HepG2 (cell line): ENCODE results near the gene DGAT2. TPM values are rescaled to one million over a fixed set of nuclear protein-coding genes. Genes with fewer than 3 reads are reported as not detected.

Source experiments
- ASH2L ChIP-seq: fragments of 300-600, 200-600 bp; sonication (generic); IDR thresholded peaks from 2 replicates; pipeline ENCODE4 v1.7.0; 2017; ENCODE audit warnings: low read depth, mild to moderate bottlenecking, moderate library complexity, mixed read lengths, low read length; ENCODE audit not compliant: insufficient read length
- EZH2 ChIP-seq: conservative IDR thresholded peaks from 2 replicates; pipeline ENCODE4 v1.6.1; 2012; ENCODE audit warnings: mild to moderate bottlenecking, low read depth, low read length, moderate library complexity
- FIP1L1 ChIP-seq: fragments of 200-400 bp; formaldehyde crosslinking; IDR thresholded peaks from 2 replicates; pipeline ENCODE4 v1.6.1; 2018; ENCODE audit warnings: low read depth, mild to moderate bottlenecking, low read length, moderate library complexity, borderline replicate concordance; ENCODE audit not compliant: insufficient read depth
- NFYB ChIP-seq: sonication (generic); formaldehyde crosslinking; IDR thresholded peaks from 2 replicates; pipeline ENCODE4 v1.4.0; 2020; ENCODE audit warnings: missing genetic modification reagents
- REL ChIP-seq: sonication (generic); formaldehyde crosslinking; conservative IDR thresholded peaks from 2 replicates; pipeline ENCODE4 v1.8.0; 2022; ENCODE audit warnings: mild to moderate bottlenecking, missing genetic modification reagents, moderate library complexity
- RNF2 ChIP-seq: fragments of 450-650 bp; conservative IDR thresholded peaks from 2 replicates; pipeline ENCODE4 v1.6.1; 2016; ENCODE audit warnings: low read depth
- RXRB ChIP-seq: IDR thresholded peaks from 2 replicates; pipeline ENCODE4 v1.6.1; 2016; ENCODE audit warnings: borderline replicate concordance, missing genetic modification reagents, missing compliant biosample characterization
- SNAPC5 ChIP-seq: sonication (generic); formaldehyde crosslinking; IDR thresholded peaks from 2 replicates; pipeline ENCODE4 v1.8.1; 2023; ENCODE audit warnings: mild to moderate bottlenecking, missing genetic modification reagents, borderline replicate concordance
- TCF7 ChIP-seq: sonication (generic); IDR thresholded peaks from 2 replicates; pipeline ENCODE4 v1.6.1; 2016; ENCODE audit warnings: antibody characterized with exemption, low read depth
- THYN1 ChIP-seq: sonication (generic); formaldehyde crosslinking; IDR thresholded peaks from 2 replicates; pipeline ENCODE4 v1.8.1; 2023; ENCODE audit warnings: low read depth, mild to moderate bottlenecking, moderate library complexity, missing genetic modification reagents, borderline replicate concordance
- ZBTB7B ChIP-seq: sonication (generic); formaldehyde crosslinking; IDR thresholded peaks from 2 replicates; pipeline ENCODE4 v1.4.0; 2020; ENCODE audit warnings: missing genetic modification reagents
- ZHX2 ChIP-seq, 2 experiments: sonication (generic) in 1 of 2; formaldehyde crosslinking in 1 of 2; IDR thresholded peaks; 2 replicates each; pipeline versions ENCODE4 v1.6.1 to v1.9.0; 2014 to 2022; ENCODE audit warnings: antibody characterized with exemption in 1 of 2, borderline replicate concordance in 1 of 2, inconsistent platforms in 1 of 2, low read depth in 1 of 2, missing genetic modification reagents in 1 of 2
- ZMYM2 ChIP-seq: sonication (generic); formaldehyde crosslinking; IDR thresholded peaks from 2 replicates; pipeline ENCODE4 v1.8.0; 2022; ENCODE audit warnings: mild to moderate bottlenecking, missing genetic modification reagents
- ZNF264 ChIP-seq: sonication (generic); formaldehyde crosslinking; IDR thresholded peaks from 2 replicates; pipeline ENCODE4 v1.4.0; 2020; ENCODE audit warnings: missing genetic modification reagents
- ZNF691 ChIP-seq: sonication (generic); formaldehyde crosslinking; IDR thresholded peaks from 2 replicates; pipeline ENCODE4 v1.4.0; 2020; ENCODE audit warnings: missing genetic modification reagents, low read depth, mild to moderate bottlenecking, borderline replicate concordance
- polyA plus RNA-seq, 8 experiments: library from polyadenylated mRNA; depleted of rRNA in 3 of 8; stranded (reverse) in 7 of 8; unstranded in 1 of 8; fragments of >200 nt; fragmentation: Illumina TruSeq in 4 of 8; extraction: Trizol in 4 of 8; gene quantifications; 2 replicates each; pipeline versions ENCODE4 v1.2.1 to v1.2.3, GENCODE V29; 2011 to 2016; ENCODE audit warnings: low read depth in 4 of 8, missing spikeins in 1 of 8, mixed read lengths in 1 of 8; ENCODE audit not compliant: insufficient read depth in 1 of 8
- total RNA-seq, 5 experiments: library from RNA; depleted of rRNA; stranded (reverse); fragments of >200 nt; fragmentation: Illumina TruSeq; extraction: Trizol; gene quantifications; 2 replicates each; pipeline ENCODE4 v1.2.3, GENCODE V29; 2016; ENCODE audit warnings: low read depth in 1 of 5
- TF ChIP-seq, protein P1 (sequence below): sonication (generic); formaldehyde crosslinking; IDR thresholded peaks from 2 replicates; pipeline ENCODE4 v1.5.0; 2020; ENCODE audit warnings: mild to moderate bottlenecking, missing genetic modification reagents, moderate library complexity

Gene DGAT2
- total and polyA plus RNA-seq, 2 of the 13 experiments (the other 11 are each of a cell fraction or from before 2014, with no cell fraction given) = 39.0 to 65.6 TPM

GRCh38 chr11:75719340-75720239, 49.0 kb upstream of the DGAT2 start (continued):
- peak; percentile 33; the same call in 1 of the 2 replicates for TF ChIP-seq RXRB (CRISPR knock-in tag)
- no peak for TF ChIP-seq ASH2L
- peak; percentile 85; the same call in 1 of the 2 replicates for TF ChIP-seq ZMYM2 (CRISPR knock-in tag)
- TF ChIP-seq ZBTB7B = peak; percentile 77; the same call in 1 of the 2 replicates
- TF ChIP-seq, protein P1, sequence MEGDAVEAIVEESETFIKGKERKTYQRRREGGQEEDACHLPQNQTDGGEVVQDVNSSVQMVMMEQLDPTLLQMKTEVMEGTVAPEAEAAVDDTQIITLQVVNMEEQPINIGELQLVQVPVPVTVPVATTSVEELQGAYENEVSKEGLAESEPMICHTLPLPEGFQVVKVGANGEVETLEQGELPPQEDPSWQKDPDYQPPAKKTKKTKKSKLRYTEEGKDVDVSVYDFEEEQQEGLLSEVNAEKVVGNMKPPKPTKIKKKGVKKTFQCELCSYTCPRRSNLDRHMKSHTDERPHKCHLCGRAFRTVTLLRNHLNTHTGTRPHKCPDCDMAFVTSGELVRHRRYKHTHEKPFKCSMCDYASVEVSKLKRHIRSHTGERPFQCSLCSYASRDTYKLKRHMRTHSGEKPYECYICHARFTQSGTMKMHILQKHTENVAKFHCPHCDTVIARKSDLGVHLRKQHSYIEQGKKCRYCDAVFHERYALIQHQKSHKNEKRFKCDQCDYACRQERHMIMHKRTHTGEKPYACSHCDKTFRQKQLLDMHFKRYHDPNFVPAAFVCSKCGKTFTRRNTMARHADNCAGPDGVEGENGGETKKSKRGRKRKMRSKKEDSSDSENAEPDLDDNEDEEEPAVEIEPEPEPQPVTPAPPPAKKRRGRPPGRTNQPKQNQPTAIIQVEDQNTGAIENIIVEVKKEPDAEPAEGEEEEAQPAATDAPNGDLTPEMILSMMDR = 0 out of 2 replicates have a peak, but pooled peaks have one; percentile 7
- TF ChIP-seq RNF2 = peak; percentile 64
- peak; percentile 61; the same call in 1 of the 2 replicates for TF ChIP-seq NFYB
- TF ChIP-seq ZHX2 (IDR thresholded peaks at IDR 0.05; ENCODE audit: low read depth) = no peak
- TF ChIP-seq ZHX2 (CRISPR knock-in tag; IDR thresholded peaks at IDR 0.05; ENCODE audit: borderline replicate concordance) = no peak
- no peak for TF ChIP-seq FIP1L1
- no peak for TF ChIP-seq THYN1 (CRISPR knock-in tag)
- no peak for TF ChIP-seq TCF7
- no peak; the same call in 1 of the 2 replicates for TF ChIP-seq ZNF691 (CRISPR knock-in tag)
- TF ChIP-seq REL = no peak
- TF ChIP-seq ZNF264 = peak; percentile 58; the same call in 1 of the 2 replicates
- 0 out of 2 replicates have a peak, but pooled peaks have one; percentile 53 for TF ChIP-seq SNAPC5 (CRISPR knock-in tag)
- no peak for TF ChIP-seq EZH2
